Measurements from ENCODE around the gene PNLIPRP2.

- TF ChIP-seq EZH2 (IDR thresholded peaks at IDR 0.05) (no peak), POLR2AphosphoS5 (IDR thresholded peaks at IDR 0.05; ENCODE audit: borderline replicate concordance, low read depth, low read length) (no peak), FOXP2 (optimal IDR thresholded peaks at IDR 0.05; ENCODE audit: control extremely low read depth, extremely low read length, insufficient read depth) (no peak)
Measured at GRCh38 chr10:116632596-116633215, 12.0 kb downstream of the PNLIPRP2 start.

All from SK-N-MC (cell line).